Stomach (tissue), 4 donors: ENCODE measurements around the gene CPE.

ENCODE experiments used
- CTCF ChIP-seq, 7 experiments: fragments of 450-650 bp in 4 of 7; fragments of 200-600 bp in 3 of 7; sonication (generic) in 3 of 7; IDR thresholded peaks; one replicate each; pipeline ENCODE4 v1.5.1; 2016 to 2019; ENCODE audit warnings: antibody characterized with exemption in 7 of 7, control low read depth in 2 of 7, mild to moderate bottlenecking in 1 of 7
- POLR2AphosphoS5 ChIP-seq, 3 donors: sonication (generic); formaldehyde crosslinking; IDR thresholded peaks; one replicate each; pipeline ENCODE4 v1.6.1; 2016; ENCODE audit warnings: antibody characterized with exemption in 3 of 3

GRCh38 chr4:165393704-165394103 lies 14.9 kb downstream of the CPE start:
- TF ChIP-seq CTCF (IDR thresholded peaks at IDR 0.05) (no peak), POLR2AphosphoS5 (IDR thresholded peaks at IDR 0.05) (no peak)
